Frontal cortex (tissue), 4 donors: ENCODE results near the gene CREB5. TPM values are rescaled to one million over a fixed set of nuclear protein-coding genes. Genes with fewer than 3 reads are reported as not detected.

Experiments
- DNase-seq, 2 donors: peaks; one replicate each; pipeline ENCODE4 v3.0.0; 2012; ENCODE audit warnings: low spot score in 2 of 2
- FAIRE-seq: peaks from 2 replicates; lab custom pipeline; 2012; peaks lifted over from hg19 to GRCh38; lab: Jason Lieb, UNC
- total RNA-seq: library from RNA; depleted of rRNA; stranded (reverse); fragments of >200 nt; gene quantifications from one replicate; pipeline ENCODE4 v1.2.3, GENCODE V29; 2014
- donor health status: control.
- donor health status: control.
- donor health status: control.

Gene CREB5
- total RNA-seq, 1 donor from 2014 or later, result 4.5 TPM

DNA sequence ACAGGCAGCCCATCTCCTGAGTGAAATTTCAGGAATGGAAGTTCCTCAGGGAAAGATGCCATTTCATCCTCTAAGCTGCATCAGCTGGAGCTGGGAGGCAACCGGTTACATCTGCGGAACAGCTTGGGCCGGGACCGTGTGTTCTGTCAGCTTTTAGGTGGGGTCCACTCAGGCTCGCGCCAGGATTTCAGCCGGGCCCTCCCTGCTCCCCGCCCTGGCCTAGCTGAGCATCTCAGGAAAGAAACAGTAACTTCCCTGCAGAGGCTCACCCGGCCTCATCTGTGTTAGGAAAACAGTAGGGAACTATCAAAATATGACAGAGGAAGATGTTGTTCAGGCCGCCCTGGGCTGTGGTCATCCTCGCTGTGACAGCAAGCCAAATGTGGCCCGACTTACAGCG, 435.4 kb downstream of the CREB5 start:
- FAIRE-seq (no peak), DNase-seq (no peak)

DNA sequence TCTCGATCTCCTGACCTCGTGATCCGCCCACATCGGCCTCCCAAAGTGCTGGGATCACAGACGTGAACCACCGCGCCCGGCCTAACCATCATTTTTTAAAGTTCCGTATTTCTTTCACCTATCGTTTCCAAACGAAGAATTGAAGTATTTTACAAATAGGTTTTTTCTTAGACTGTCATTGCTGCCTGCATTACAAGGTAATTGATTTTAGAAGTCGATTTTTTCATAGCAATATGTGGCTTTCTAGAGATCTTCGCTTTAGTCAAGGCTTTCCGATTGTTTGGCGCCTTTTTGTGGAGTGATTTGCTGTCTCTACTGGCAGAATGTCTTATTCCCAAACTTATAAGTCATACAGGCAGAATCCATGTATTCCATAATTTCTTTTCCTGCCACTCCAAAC, 436.6 kb downstream of the CREB5 start:
- FAIRE-seq, result no peak
- no peak for DNase-seq

DNA sequence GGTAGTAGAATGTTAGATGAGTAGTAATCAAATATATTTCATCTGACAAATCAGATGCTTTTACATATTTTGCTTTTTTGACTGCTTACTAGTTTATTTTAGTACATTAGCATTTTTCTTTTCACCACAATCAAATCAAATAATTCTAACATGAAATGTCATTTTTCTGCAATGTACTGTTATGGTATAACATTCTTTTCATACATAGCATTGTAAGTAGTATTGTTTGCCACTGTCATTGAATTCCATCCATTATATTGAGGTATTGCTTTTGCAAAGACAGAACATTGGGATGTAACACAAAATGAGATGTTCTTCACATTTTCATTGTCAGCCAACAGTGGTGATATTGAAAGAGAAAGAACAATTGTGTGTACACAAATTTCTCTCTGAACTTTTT, 438.4 kb downstream of the CREB5 start:
- no peak for DNase-seq
- peak; percentile 34 for FAIRE-seq

DNA sequence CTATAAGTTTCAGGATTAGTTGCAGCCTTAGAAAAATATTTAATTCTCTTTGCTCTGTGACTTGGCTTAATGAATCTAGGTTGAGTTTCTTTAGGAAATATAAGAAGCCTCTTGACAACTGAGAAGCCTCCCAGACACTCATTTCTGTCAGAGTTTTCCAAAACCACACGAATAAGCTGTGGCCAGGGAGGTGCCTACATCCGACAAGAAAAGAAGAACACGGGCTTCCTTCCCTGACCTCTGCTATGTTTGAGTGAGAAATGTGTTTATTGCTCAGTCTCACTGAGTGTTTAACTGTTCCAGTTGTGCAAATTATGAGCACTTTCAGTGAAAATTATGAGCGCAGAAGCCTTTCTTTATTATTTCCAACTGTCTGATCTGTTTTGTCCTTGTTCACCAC, 440.8 kb downstream of the CREB5 start:
- DNase-seq (no peak), FAIRE-seq (no peak)

DNA sequence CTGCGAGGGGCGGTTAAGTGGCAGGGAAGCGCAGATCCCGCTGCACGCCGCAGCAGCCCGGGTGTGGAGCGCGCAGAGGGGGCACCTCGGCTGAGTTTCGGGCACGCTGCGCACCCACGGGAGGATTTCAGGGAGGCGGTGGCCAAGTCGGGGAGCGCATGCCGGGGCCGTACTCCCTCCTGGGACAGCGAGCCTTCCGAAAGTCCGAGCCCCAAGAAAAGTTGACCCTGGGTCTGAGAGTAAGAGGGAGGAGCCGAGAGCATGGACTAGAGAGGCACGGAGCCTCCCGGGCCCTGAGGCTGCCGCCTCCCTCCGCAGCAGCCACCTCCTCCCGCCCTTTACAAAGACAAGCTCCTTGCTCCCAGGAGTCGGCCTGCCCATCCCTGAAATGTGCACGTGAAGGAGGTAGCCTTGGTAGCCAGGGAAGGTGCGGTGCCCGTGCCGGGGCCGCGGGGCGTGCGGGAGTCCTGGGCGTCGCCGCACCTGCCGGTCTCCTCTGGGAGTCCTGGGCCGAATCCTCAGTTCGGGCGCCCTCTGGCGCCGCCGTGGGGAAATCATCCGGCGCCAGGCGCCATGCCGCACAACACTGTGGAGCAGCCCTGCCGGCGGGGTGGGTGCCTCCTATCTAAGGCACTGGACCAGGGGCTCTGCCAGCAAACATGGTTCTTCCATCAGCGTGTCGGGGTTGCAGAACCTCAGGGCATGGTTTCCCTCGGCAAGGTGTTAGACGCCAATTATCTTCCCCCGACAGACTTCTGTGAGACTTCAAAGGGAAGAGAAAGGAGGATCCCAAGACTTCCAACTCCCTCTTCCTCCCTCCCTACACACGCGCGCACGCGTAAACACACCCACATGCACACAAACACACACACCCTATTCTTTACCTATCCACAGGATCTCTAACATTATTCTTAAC, 441.8 kb downstream of the CREB5 start:
- no peak for FAIRE-seq
- DNase-seq, result peak; percentile 78 to 82

DNA sequence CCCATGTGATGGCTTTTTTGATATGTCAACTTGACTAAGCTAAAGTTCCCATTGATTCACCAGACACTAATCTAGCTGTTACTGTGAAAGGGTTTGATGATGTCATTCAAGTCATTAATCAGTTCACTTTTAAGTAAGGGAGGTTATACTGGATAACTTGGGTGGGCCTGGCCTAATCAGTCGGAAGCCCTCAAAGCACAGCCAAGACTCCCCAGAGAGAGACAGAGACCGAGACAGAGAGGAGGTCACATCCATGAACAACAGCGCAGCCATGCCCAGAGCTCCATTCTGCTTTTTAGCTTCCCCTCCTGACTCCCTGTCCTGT, 442.4 kb downstream of the CREB5 start:
- FAIRE-seq, result no peak
- DNase-seq, result no peak

DNA sequence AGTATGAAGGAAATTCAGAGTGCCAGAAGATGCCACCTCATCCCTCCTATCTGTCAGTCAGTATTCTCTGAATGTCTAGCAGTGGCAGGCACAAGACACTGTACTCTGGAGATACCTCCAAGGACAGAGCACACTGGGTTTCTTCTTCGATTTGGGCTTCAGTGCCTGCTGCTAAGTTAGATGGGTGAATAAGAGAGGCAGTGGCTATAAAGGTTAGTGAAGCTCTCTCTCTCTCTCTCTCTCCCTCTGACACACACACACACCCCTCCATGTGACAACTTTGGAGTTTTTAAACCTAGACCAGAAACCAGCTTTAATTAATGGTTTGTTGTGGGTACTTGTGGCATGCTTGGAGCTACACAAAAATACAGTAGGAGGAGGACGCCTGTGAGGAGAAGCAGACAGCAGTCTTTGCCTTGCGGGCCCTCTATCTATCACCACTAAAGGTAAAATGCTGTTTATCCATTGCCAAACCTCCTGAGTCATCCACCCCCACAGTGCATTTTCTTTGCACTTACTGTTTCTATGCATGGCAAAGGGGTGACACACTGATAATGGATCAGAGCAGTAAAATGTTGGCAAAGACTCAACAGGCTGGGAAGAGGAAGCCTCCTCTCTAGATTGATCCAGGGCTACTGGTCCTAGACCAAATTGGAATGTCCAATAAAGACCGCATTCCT, 443.4 kb downstream of the CREB5 start:
- FAIRE-seq (no peak), DNase-seq (no peak)

DNA sequence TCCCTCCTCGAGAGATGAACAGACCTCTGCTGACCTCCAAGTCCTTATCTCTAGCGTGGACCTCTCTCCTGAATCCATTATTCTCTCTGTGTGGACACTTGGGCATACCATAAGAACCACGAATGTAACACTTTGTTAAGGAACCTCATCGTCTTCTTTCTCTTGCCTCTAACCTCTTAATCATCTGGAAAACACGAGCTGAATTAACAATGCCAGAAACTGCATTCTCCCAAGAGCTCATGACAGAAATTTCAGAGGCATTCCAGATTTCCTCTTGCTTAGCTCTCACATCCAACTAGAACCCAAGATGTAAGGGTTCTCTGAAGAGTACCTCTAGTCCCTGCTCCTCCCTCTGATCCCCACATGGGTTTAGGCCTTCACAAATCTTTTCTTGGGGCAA, 444.3 kb downstream of the CREB5 start:
- FAIRE-seq, result no peak

DNA sequence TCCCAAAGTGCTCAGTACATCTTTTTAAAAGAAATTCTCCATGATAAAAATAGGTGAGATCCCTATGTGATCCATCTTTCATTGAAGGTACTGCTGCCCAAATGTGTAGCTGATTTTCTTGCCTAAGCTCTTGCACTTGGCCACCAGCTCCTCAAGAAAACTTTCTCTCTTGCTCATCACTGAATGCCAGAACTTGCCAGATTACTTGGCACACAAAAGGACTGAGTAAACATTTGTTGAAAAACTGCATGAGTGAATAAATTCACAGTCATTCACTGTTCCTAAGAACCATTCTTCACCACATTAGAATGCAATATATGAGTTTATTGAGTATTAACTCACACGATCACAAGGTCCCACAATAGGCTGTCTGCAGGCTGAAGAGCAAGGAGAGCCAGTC, 445.9 kb downstream of the CREB5 start:
- FAIRE-seq, result no peak

More for the DNA sequence above, 444.3 kb downstream of the CREB5 start:
- DNase-seq, result no peak

DNA sequence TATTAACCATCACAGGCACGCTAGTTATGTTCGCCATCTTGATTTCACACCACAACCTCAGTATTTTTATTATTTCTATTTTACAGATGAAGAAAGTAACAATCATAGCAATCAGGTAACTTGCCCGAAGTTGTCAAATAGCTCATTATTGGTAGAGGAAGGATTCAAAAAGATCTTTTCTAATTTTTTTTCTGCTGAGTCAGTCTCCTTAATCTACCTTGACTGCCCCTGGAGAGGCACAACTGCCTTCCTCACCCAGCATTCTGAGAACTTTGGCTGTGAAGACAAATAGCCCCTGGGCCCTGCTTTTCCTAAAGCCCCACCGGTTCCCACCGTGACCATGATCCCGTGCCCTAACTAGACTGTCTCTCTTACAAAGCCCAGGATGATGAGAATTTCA, 446.6 kb downstream of the CREB5 start:
- FAIRE-seq (no peak), DNase-seq (no peak)

More for the DNA sequence above, 445.9 kb downstream of the CREB5 start:
- DNase-seq, result no peak

DNA sequence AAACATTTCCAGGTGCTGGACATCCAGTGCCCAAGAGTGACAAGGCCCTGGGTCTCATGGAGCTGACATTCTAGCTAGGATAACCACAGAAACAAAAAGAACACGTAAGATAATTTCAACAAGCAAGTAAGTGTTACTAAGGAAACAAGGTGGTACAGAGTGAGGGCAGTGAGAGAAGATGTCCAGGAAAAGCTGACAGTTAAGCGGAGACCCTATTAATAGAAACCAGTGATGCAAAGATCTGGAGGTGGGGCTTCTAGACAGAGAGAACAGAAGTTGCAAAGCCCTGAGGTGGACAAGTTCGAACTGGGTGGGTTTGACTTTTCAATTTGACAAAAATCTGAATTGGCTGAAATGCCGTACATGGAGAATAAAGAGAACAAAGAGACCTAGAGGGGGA, 449.5 kb downstream of the CREB5 start:
- no peak for DNase-seq
- no peak for FAIRE-seq

DNA sequence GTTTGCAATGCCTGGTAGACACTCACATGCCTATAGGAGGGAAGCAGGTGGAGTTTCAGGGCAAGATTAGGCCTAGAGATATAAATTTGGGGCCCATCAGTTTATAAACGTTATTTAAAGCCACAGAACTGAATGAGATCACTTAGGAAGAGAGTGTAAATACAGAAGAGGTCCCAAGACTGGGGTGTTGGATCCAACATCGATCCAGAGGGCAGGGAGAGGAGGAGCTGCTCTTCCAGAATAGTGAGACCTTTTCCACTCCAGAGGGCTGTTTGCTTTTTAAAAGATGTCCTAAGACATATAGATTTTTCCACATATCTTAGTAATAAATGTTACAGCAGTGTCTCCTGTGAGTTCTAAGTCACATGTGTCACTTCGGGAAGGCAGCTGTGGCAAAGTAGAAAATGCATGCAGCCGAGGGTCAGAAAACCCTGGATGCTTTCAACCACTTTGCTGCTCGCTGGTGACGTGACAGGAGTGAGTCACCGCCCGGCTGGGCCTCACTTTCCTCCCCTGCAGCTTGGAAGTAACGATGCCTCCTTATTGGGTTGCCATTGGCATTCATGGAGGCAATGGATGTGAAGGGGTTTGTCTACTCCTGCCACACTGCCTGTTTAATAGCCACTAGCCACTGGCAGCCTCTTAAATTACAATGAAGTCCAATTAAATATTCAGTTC, 450.4 kb downstream of the CREB5 start:
- no peak for DNase-seq
- FAIRE-seq, result no peak

DNA sequence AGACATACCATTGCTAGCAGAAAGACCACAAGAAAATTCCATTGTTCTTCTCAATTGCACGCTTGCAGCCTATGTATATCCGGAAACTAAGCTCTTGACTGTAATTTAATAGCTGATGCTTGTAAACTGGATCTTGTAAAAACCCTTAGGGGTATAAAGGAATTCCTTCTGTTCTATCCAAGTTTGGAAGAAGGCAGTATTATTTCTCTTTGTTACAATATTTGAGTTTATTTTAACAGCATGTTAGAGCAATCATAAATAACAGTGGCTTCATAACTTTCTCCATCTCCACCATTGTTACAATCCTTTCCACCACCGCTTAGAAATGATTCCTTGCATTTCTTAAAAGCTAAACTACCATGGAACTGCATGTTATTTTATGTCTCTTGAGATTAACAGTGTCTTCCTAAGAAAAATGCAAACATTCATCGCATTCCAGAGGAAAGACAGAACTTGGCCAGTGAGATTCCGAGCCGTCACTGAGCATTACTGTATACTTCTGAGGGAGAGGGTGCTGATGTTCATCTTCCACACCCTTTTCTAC, 453.4 kb downstream of the CREB5 start:
- DNase-seq (no peak), FAIRE-seq (no peak)

DNA sequence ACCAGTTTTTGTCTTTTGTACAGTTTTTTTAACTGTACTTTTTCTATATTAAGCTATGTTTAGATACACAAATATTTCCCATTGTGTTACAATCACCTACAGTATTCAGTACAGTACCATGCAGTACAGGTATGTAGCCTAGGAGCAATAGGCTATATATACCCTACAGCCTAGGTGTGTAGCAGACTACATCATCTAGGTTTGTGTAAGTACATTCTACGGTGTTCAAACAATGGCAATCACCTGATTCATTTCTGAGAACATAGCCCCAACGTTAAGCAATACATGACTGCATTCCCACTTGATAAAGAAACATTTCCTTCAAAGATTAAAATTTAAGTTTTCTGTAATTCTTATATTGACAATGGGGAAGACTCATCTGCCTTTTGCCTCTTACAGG, 456.4 kb downstream of the CREB5 start:
- no peak for DNase-seq
- no peak for FAIRE-seq

DNA sequence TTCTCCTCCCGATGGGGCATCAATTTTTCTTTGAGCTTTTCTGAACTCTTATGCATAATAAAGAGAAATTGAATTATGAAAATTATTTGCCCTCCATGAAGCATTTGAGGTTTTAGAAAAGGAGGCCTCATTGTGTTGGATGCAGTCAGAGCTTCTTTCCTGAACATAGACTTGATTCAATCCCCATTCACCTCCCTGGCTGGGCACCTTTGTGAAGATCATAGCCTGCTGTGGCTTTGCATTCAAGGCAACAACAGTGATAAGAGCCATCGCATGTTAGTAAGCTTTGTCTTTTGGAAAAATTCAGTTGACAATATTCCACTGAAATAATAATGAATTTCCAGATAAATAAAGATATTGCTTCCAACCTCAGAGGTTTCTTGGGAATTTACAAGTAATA, 458.8 kb downstream of the CREB5 start:
- DNase-seq (no peak), FAIRE-seq (no peak)

DNA sequence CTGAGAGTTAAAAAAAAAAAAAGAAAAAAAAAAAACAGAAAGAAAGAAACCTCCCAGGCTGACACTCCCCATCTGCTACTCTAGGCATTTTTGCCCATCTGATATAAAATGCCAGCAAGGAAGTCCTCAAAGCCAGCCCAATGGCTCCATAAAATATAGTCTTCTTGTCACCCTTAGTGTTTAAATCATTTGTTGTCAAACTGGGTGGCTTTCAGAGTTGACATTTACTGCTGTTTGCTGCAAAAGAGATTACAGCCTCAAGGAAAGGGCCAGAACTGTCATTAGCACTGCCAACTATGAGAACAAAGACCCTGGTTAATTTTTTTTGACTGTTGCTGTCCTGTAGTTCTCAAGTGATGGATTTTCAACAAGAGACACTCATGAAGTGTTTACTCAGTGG, 459.3 kb downstream of the CREB5 start:
- DNase-seq, result no peak
- no peak for FAIRE-seq

DNA sequence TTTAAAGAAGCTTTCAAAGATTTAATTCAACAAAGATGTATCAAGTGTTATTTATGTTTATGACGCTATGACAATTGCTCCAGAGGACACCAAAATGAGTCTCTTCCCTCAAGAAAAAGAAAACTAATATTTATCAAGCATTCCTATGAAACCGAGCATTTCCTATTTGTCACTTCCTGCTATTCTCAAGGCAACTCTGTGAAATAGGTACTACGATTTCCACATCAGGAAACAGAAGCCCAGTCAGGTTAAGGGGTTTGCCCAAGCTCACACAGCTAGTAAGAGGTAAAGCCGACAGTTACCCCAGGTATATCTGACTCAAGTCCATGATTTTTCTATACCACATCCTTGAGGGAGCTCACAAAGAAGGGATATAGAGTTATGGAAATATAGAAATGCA, 459.9 kb downstream of the CREB5 start:
- DNase-seq, result no peak
- FAIRE-seq, result no peak

DNA sequence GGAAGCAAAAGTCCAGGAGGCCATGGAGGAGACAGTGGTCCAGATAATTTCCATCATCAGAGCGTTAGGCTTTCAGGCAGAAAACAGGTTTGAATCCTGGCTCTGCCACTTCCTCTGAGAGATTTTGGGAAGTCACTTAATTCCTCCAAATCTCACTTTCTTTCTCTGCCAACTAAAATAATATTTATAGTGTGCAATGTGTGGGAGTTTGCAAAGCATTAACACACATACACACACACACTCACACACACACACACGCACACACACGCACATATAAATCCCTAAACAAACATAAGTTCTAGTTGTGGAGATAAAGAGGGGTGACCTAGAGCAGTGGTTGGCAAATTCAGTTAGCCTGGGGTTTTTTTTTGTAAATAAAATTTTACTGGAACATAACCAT, 461.0 kb downstream of the CREB5 start:
- DNase-seq (no peak), FAIRE-seq (no peak)

DNA sequence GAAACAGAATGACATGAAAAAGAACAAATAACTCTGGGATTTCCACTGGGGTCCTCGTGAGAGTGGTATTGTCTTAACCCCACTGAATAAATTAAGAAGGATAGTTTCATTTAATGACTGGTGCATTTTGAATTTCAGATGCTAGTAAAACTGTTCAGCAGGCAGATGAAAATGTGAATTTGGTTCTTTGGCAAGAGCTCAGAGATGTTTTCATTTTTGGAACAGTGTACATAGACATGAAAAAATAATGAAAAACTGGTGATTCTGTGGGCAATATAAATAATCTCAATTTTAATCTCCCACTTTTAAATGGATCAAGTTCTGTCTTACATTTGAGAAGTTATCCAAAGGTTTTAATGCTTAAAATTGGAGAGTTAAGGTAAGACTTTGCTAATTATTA, 461.7 kb downstream of the CREB5 start:
- FAIRE-seq, result no peak

More for the DNA sequence above, 461.7 kb downstream of the CREB5 start:
- DNase-seq, result no peak
